GM03348 (cell line): ENCODE results near the gene SLC47A1.
"Not testable (repeated sequence)": the region's sequence is repeated elsewhere in the genome, so short reads cannot be mapped to it uniquely, and the experiment has no call there.

Experiments
- DNase-seq: peaks from one replicate; pipeline ENCODE4 v3.0.0; 2012; ENCODE audit warnings: low spot score

Gene SLC47A1, protein sequence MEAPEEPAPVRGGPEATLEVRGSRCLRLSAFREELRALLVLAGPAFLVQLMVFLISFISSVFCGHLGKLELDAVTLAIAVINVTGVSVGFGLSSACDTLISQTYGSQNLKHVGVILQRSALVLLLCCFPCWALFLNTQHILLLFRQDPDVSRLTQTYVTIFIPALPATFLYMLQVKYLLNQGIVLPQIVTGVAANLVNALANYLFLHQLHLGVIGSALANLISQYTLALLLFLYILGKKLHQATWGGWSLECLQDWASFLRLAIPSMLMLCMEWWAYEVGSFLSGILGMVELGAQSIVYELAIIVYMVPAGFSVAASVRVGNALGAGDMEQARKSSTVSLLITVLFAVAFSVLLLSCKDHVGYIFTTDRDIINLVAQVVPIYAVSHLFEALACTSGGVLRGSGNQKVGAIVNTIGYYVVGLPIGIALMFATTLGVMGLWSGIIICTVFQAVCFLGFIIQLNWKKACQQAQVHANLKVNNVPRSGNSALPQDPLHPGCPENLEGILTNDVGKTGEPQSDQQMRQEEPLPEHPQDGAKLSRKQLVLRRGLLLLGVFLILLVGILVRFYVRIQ

DNA sequence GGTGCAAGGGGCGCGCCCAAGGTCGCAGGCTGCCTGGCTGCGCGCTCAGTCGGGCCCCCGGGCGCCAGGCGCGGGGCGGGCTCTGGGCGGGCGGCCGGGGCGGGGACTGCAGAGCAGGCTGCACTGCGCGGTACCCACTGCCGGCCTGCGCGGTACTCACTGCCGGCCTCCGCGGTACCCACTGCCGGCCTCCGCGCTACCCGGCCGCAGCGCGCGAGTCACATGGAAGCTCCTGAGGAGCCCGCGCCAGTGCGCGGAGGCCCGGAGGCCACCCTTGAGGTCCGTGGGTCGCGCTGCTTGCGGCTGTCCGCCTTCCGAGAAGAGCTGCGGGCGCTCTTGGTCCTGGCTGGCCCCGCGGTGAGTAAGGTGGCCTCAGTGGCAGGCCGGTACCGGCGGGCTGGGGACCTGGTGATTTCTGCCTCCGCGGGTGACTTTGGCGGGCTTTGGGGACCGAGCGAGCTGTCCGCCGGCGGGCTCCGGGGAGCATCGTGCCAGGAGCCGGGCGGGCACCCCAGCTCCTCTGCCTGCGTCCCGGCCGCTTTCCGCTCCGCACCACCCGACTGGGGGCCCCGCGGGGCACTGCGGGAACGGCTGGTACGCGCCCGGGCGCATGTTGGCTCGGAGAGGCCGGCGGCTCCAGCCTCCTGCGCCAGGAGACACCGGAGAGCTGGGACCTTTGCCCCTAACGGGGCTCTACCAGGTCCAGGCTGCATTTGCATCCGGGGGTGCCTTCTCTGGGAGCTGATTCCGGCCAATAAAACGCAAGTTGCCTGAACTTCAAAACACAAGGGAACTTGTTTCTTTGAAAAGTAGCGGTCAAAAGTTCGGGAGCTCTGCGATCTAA, at the start of gene SLC47A1:
TSS of gene SLC47A1 (plus strand) at position 137 of the 844 bp plus-strand sequence. CDS start at position 223, 86 bp downstream.
- DNase-seq: peak; percentile 70

DNA sequence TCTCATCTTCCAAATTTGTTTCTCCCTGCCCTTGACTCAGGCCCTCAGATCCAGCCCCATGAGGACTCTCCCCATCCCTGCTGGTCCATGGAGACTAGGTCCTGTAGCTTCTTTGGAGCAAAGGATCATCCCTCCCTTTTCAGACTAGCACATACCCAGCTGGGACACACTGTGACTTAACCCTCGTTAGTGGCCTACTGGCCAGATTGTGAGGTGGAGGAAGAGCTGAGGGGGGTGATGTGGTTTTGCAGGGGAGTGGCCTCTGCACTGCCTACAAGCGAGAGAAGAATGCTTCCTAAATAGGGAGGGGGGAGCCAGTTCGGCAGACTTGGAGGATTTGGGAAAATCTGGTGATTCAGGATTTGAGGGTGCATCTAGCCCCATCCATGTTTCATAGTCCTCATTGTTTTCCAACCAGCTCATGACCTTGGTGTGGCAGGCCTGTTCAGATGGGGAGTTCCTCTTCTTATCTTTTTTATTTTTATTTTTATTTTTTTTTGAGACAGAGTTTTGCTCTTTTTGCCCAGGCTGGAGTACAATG, 47.8 kb upstream of the SLC47A1 start:
- no peak for DNase-seq

DNA sequence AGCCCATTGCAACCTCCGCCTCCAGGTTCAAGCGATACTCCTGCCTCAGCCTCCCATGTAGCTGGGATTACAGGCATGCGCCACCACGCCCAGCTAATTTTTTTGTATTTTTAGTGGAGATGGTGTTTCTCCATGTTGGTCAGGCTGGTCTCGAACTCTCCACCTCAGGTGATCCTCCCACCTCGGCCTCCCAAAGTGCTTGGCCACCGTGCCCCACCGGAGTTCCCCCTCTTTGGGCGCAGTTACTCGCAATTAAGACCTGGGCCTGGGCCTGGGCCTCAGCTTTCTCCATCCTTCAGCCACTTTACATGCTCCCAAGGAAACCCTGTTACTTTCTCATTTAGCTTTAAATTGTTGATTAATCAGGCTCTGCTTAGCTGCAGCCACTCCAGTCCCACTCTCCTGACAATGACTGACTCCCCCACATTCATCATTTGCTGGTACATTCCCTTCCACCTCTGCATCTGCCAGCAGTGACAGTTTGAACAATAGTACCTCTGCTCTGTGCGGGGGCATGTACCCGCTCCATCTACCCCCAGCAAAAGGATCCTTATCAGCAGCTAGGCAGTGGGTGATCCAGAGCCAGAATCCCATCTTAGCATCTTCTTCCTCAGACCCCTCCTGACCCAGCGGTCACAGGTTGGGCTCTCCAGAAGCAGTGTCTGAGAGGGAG, 47.2 kb upstream of the SLC47A1 start:
- no peak for DNase-seq

DNA sequence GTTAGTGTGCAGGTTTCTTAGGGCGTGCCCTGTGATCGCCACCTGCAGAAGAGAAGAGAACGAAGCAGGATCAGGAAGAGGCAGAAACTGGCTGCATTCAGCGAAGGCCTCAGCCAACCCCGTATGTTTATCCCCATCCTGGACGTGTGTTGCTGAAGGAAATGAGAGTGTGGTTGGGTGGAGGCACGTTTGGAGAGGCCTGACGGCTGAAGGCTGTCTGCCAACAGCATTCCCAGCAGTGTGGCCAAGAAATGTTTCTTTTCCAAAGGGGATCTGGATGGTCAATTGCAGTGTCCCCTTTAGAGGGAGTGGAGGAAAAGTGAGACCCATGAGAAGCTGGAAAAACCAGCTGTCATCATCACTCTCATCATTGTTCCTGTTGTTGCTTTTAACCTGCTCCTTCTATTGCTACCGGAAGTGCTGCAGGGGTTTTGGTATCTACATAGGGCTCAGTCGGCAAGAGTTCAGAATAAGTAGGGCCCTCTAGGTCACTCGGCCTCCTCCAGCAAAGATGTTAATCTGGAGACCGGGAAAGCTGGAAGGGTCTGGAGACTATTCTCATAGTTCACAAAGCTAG, 46.5 kb upstream of the SLC47A1 start:
- DNase-seq: no peak

DNA sequence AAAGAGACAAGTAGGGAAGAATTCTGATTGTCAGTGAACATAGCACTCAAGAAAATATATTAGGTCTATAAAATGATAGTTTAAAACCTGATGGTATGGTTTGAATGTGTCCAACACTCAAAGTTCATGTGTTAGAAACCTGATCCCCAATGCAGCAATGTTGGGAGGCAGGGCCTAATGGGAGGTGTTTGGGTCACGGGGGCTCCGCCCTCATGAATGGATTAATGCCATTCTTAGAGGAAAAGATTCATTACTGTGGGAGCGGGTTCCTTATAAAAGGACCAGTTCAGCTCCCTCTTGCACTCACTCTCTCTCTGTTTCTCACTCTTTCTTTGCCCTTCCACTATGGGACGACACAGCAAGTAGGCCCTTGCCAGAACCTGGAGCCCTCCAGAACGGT, 41.5 kb upstream of the SLC47A1 start:
- no peak for DNase-seq

DNA sequence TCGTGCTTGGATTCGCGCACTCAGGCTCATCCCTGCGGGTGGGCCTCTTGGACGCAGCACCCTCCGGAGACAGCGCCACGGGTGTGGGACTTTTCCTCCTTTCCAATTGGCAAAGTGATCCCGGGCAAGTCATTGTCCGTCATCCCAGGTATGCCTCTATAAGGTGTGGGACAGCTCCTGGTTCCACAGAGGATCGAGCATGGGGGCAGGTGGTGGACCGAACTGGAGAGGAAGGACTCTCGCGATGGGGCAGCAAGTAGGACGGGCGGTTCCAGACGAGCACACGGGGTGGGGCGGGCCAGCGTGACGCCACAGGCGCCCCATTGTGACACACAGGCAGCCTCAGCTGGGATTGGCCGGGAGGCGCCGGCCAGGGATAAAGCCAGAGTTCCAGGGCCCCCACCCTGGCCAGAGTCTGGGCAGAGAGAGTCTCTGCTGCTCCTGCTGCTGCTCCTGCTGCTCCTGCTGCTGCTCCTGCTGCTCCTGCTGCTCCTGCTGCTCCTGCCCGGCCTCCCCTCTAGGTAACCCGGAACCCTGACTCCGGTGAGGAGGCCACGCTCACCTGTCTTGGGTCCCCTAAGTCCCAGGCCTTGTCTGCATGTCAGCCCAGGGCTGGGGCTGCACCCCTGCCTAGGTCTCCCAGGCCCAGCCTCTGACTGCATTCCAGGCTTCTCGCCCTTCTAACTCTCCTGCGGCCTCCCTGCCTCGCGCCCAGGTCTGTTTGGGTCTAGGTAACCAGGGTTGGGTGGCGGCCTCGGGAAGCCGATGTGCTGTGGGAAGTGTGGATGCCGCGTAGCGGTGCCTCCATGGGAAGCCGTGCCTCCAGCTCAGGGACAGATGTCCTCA, 38.5 kb upstream of the SLC47A1 start:
- no peak for DNase-seq

DNA sequence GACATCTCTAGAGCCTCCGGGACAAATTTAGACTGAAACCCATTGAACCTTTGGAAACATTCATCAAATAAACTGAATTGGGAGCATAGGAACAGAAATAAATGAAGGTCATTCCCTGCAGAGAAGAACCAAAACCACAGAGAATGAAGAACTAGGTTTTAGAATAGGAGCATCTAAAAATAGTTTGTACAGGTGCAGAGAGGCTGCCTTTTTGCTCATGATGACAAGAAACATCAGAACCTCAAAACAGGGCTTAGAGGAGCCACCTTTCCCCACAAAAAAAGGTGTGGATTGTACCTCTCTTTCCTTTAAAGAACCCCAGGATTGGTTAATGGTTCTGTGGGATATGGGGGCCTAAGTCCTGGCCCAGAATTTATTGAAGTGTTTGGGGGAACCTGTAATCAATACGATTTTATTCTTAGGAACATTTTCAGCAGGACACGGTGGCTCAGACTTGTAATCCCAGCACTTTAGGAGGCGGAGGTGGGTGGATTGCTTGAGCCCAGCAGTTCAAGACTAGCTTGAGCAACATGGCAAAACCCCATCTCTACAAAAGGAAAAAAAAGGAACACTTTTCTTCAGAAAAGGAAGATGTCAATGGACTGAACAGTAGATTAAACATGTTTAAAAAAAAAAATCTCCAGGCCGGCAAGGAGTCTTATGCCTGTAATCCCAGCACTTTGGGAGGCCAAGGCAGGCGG, 37.7 kb upstream of the SLC47A1 start:
- DNase-seq: no peak

DNA sequence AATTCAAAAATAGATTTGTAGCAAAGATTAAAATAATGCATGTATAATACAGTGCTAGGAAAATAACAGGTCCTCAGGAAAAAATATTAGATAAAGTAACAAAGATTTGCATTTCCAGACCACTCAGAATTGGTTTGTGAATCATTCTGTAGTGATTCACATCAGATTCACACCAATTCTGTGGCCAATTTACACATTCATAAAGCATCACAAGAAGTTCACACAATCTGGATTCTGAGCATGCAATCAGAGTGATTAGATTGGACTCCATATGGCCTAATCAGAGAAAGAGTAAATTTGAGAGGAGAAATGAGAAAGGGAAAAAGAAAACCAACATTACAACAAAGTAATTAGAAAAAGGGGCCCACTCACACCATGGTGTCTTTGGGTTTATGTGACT, 36.0 kb upstream of the SLC47A1 start:
- DNase-seq: no peak

DNA sequence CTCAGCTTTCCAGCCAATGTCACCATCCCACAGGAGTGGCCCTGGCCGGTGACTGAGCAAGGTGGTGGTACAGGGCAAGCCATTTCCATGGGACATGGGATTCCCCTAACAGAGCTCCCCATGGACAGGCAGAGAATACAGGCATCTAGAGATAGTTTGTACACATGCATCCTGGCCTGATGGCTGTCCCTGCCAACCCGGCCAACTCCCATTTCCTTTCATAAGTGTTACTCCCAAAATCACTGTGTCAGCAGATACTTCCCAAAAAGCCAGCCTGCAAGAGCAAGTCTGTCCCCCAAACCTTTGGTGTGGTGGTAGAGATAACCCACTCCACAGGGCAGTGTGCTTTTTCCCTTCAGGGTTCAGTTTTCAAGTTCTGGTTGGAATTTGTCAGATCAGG, 32.4 kb upstream of the SLC47A1 start:
- no peak for DNase-seq

DNA sequence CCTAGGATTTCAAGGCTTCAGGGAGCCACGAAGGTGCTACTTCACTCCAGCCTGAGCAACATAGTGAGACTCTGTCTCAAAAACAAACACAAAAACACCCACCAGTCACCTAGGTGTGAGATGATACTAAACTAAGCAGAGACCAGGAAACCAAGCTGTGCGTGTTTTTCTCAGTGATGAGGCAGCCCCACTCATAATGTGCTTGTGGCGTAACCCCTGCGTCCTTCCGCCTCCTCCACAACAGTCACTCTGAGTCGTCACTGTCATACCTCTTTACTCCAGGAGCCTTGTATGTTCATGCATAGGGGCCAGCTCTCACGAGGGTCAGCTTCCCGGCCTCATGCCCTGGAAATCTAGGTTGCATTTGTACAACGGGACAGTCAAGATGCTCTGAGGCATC, 31.1 kb upstream of the SLC47A1 start:
- no peak for DNase-seq

DNA sequence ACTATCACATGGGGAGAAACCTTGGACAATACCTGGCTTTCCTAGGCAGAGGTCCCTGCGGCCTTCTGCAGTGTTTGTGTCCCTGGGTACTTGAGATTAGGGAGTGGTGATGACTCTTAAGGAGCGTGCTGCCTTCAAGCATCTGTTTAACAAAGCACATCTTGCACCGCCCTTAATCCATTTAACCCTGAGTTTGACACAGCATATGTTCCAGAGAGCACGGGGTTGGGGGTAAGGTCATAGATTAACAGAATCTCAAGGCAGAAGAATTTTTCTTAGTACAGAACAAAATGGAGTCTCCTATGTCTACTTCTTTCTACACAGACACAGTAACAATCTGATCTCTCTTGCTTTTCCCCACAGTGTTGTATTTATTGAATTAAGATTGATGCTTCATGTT, 28.1 kb upstream of the SLC47A1 start:
- not testable (repeated sequence) for DNase-seq

DNA sequence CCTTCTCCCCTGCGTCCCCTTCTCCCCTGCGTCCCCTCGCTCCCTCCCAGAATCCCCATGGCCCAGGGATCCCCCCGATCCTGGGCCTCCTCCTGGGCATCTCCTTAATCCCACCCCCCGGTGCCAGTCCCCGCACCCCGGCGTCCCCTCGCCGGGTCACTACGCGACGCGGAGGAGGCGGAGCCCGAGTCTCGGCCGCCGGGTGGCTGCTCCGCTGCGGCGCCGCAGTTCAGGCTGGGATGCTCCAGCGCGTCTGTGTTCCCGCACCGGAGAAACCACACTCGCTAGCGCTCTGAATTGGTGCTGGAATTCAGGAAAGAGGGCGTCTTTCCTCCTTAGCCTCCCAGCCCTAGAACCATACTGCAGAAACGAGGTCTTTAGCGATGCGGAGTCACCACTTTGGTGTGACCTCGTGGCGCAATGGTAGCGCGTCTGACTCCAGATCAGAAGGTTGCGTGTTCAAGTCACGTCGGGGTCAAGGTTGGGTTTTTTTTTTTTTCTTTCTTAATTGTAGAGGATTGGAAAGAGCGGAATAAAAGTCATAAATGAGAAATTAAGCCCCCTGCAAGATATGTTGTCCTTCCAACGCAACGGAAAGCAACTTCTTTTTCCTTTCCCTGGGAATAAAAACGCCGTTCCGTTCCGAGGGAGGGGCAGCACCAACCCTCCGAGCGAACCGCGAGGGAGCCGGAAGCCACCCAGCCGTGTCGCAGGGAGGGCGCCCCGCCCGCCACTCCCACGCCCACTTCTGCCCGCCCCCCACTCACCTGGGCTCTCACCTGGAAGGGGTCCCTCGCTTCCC, 25.7 kb upstream of the SLC47A1 start:
- DNase-seq: peak; percentile 94

DNA sequence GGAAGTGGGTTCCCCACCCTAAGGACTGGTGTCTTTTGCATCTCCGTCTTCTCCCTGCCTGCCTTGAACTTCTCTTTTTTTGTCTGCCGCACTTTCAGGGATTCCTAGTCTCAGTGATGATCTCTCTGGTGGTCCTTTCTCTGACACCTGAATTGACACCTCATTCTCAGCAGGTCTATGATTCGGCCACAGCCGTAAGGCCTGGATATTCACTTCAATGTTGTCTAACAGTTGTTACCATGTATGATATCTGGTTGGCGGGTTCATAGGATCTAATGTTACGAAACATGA, 25.1 kb upstream of the SLC47A1 start:
- DNase-seq: no peak

DNA sequence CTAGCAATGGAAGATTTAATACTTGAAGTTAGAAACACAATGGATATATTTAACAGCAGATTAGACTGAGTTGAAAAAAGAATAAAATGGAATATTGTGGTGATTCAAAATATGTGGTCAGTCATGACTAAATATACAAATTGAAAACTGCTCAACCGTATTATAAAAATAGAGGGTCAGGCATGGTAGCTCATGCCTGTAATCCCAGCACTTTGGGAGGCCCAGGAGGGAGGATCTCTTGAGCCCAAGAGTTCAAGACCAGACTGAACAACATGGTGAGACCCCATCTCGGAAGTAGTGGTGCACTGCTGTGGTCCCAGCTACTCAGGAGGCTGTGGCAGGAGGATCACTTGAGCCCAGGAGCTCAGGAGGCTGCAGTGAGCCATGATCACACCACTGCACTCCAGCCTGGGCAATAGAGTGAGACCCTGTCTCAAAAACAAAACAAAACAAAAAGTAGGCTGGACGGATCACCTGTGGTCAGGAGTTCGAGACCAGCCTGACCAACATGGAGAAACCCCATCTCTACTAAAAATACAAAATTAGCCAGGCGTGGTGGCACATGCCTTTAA, 24.3 kb upstream of the SLC47A1 start:
- DNase-seq: not testable (repeated sequence)

DNA sequence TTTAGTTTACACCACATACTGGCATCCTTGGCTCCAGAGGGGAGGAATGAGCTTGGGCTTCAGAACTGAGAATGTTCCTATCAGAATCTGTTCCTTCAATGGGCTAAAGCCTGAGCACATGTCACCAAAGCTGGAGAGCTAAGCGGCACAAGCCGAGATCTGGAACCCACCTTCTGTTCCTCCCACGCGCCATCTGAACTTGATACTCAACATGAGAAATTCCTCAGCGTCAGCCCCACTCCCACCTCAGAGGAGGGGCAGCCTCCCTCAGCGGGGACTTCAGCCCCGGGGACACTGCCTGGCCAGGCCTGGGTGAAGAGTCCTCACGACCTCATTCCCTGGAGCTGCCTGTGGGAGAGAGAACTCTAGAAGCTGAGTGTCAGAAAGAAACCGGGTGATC, 22.8 kb upstream of the SLC47A1 start:
- no peak for DNase-seq

DNA sequence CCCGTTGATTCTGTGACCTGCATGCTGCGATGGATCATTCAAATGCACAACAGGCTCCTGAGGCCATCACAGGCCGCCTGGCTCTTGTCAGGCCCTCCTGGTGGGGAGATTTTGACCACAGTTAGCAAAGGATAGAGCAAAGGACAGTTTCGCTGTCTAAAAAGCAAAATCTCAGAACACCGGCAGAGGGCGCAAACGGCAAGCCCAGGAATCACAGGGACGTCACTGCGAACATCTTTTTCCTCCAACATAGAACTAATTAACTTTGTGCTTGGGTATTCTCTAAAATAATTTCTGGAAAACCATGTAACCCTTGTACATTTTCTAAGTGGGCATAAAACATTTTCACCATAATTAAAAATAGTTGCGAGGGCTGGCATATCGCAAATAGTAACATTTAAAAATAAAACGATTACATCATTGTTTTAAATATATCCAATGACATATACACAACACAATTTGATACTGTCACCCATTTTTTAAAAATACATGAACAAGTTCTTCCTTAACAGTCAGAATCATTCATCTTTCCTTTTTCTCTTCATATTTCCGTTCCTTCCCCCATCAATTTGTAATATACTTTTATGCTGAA, 19.7 kb upstream of the SLC47A1 start:
- peak; percentile 73 for DNase-seq

DNA sequence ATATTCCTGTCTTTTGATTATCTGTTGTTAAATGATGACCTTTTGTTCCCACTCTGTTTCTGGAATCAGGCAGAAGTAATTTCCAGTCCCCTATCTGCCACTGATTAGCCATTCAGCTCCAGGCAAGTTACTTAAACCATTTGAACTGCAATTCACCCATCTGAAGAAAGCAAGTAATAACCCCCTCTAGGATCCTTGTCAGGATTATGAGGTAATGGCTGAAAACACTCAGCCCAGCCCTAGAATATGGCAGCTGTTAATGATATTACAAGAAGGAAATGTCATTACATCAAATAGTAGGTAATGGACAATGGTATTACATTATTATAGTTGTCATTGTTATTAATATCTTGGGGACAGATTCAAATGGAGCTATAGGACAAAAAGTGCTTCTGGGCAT, 16.0 kb upstream of the SLC47A1 start:
- no peak for DNase-seq

DNA sequence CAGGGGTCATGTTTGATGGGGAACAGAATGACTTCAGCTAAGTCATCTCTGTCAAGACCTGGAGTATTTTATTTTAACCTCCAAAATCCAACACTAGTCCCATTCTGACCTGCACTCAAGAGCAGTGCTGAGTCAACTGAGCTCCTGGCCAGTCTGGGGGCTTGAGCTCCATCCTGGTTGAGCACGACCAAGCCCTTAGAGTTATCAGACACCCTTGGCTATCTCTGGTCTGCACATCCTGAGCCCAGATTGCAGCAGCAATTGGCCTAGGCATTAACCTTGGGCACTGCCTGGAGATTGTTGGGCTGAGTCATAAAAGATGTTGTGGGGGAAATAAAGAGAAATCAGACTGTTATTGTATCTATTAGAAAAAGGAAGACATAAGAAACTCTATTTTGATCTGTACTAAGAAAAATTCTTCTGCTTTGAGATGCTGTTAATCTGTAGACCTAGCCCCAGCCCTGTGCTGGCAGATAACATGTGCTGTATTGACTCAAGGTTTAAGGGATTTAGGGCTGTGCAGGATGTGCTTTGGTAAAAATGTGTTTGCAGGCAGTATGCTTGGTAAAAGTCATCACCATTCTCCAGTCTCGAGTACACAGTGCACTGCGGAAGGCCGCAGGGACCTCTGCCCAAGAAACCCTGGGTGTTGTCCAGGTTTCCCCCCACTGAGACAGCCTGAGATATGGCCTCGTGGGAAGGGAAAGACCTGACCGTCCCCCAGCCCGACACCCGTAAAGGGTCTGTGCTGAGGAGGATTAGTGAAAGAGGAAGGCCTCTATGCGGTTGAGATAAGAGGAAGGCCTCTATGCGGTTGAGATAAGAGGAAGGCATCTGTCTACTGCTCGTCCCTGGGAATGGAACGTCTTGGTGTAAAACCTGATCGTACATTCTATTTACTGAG, 14.0 kb upstream of the SLC47A1 start:
- not testable (repeated sequence) for DNase-seq
